Ovary (tissue), 3 donors: ENCODE data around the gene QRSL1.

ENCODE experiments used
- CTCF ChIP-seq, 3 donors: fragments of 450-650 bp in 2 of 3; fragments of 200-600 bp in 1 of 3; IDR thresholded peaks; one replicate each; pipeline versions ENCODE4 v1.5.1 to v1.8.0; 2016 to 2022; ENCODE audit warnings: antibody characterized with exemption in 3 of 3, mild to moderate bottlenecking in 1 of 3
- EP300 ChIP-seq: sonication (generic); formaldehyde crosslinking; IDR thresholded peaks from one replicate; pipeline ENCODE4 v1.6.1; 2017; ENCODE audit warnings: antibody characterized with exemption
- POLR2A ChIP-seq: fragments of 450-650 bp; IDR thresholded peaks from one replicate; pipeline ENCODE4 v1.6.1; 2017; ENCODE audit warnings: antibody characterized with exemption, mild to moderate bottlenecking, moderate library complexity
- donor health status: DM: no; HTN: no; CAD: no.

GRCh38 chr6:106631346-106631745, 2.0 kb downstream of the QRSL1 start:
- TF ChIP-seq POLR2A, result no peak
- no peak for TF ChIP-seq CTCF (IDR thresholded peaks at IDR 0.05)
- TF ChIP-seq EP300, result no peak
